Hepatocyte (in vitro differentiated cells): ENCODE data around the gene LIPJ. TPM values are rescaled to one million over a fixed set of nuclear protein-coding genes. Genes with fewer than 3 reads are reported as not detected.

Source experiments
- DNase-seq: peaks from one replicate; pipeline ENCODE4 v3.0.0-alpha.2; 2016; ENCODE audit warnings: low spot score
- H2AFZ ChIP-seq: fragments of 200-600 bp; sonication (generic); 2 replicates; pipeline ENCODE4 v1.6.0; 2016; ENCODE audit warnings: antibody characterized with exemption, mild to moderate bottlenecking
- H3K27ac ChIP-seq: fragments of 200-600 bp; sonication (generic); 2 replicates; pipeline ENCODE4 v1.5.1; 2016; ENCODE audit warnings: mild to moderate bottlenecking
- H3K27me3 ChIP-seq: fragments of 200-600 bp; sonication (generic); 2 replicates; pipeline ENCODE4 v1.6.1; 2016
- H3K36me3 ChIP-seq: fragments of 200-600 bp; sonication (generic); replicated peaks from 2 replicates; pipeline ENCODE4 v1.5.1; 2016; ENCODE audit warnings: low read depth; ENCODE audit not compliant: insufficient read depth
- H3K4me1 ChIP-seq: fragments of 200-600 bp; sonication (generic); 2 replicates; pipeline ENCODE4 v1.5.1; 2016; ENCODE audit warnings: mild to moderate bottlenecking, moderate library complexity; ENCODE audit not compliant: insufficient read depth
- H3K4me2 ChIP-seq: fragments of 200-600 bp; sonication (generic); 2 replicates; pipeline ENCODE4 v1.6.0; 2016
- H3K4me3 ChIP-seq: fragments of 200-600 bp; sonication (generic); 2 replicates; pipeline ENCODE4 v1.5.1; 2016; ENCODE audit warnings: mild to moderate bottlenecking
- H3K79me2 ChIP-seq: fragments of 200-600 bp; sonication (generic); 2 replicates; pipeline ENCODE4 v1.6.0; 2017; ENCODE audit warnings: mild to moderate bottlenecking
- H3K9me2 ChIP-seq: fragments of 200-600 bp; sonication (generic); replicated peaks from 2 replicates; pipeline ENCODE4 v1.6.0; 2017; ENCODE audit warnings: mild to moderate bottlenecking; ENCODE audit not compliant: insufficient read depth
- H3K9me3 ChIP-seq: fragments of 200-600 bp; sonication (generic); 2 replicates; pipeline ENCODE4 v1.5.1; 2016; ENCODE audit warnings: low read depth, mild to moderate bottlenecking
- H4K20me1 ChIP-seq: fragments of 200-600 bp; sonication (generic); 2 replicates; pipeline ENCODE4 v1.6.0; 2016; ENCODE audit warnings: mild to moderate bottlenecking; ENCODE audit not compliant: insufficient read depth, poor library complexity, severe bottlenecking
- CTCF ChIP-seq: fragments of 200-600 bp; sonication (generic); IDR thresholded peaks from 2 replicates; pipeline ENCODE4 v1.5.1; 2016; ENCODE audit warnings: antibody characterized with exemption, mild to moderate bottlenecking; ENCODE audit not compliant: poor library complexity
- EZH2 ChIP-seq: fragments of 200-600 bp; sonication (generic); IDR thresholded peaks from 2 replicates; pipeline ENCODE4 v1.6.1; 2016; ENCODE audit warnings: antibody characterized with exemption, mild to moderate bottlenecking, borderline replicate concordance
- EZH2phosphoT487 ChIP-seq: fragments of 200-600 bp; sonication (generic); IDR thresholded peaks from one replicate; pipeline ENCODE4 v1.6.1; 2018; ENCODE audit warnings: antibody characterized with exemption, mild to moderate bottlenecking, low read depth, moderate library complexity; ENCODE audit not compliant: unreplicated experiment, severe bottlenecking
- WGBS: methylation state at CpG from one replicate; pipeline ENCODE4 v1.1.6; 2016; ENCODE audit warnings: low lambda C conversion rate; ENCODE audit errors: missing lambda C conversion rate; 5-methylcytosine and 5-hydroxymethylcytosine counted together
- polyA plus RNA-seq: library from polyadenylated mRNA; unstranded; fragments of >200 nt; fragmentation: Nextera tagmentation; extraction: Ambion mirVana; gene quantifications from 2 replicates; pipeline ENCODE4 v1.2.1, GENCODE V29; 2016
- total RNA-seq: library from RNA; depleted of rRNA; stranded (reverse); fragments of >200 nt; gene quantifications from 2 replicates; pipeline ENCODE4 v1.2.3, GENCODE V29; 2014

The LIPJ gene
- total and polyA plus RNA-seq, 2 experiments from 2014 or later = 0.17 TPM; not detected in 1

- TF ChIP-seq EZH2phosphoT487 (no peak), CTCF (no peak)
- no peak for DNase-seq
- H4K20me1 ChIP-seq = no peaks in the 10 kb centered on the region
- H3K4me3 ChIP-seq = no peak overlapping the region
- no peak overlapping the region for H3K4me2 ChIP-seq
- H2AFZ ChIP-seq = no peak overlapping the region
- no peaks in the 10 kb centered on the region for H3K9me3 ChIP-seq
- H3K79me2 ChIP-seq = no peaks in the 10 kb centered on the region
- no peaks in the 10 kb centered on the region for H3K27me3 ChIP-seq
- WGBS = 93% methylated on average over 2 of the region's 2 CpGs
- no peak overlapping the region for H3K27ac ChIP-seq
- no peaks in the 10 kb centered on the region for H3K4me1 ChIP-seq
- no peaks in the 10 kb centered on the region for H3K9me2 ChIP-seq
- no peaks in the 10 kb centered on the region for H3K36me3 ChIP-seq
These were observed 28.9 kb upstream of the LIPJ start for GRCh38 chr10:88557658-88558057.

- WGBS = 75% methylated on average over 1 of the region's 1 CpG
- Histone ChIP-seq H3K36me3 (no peaks in the 10 kb centered on the region), H3K4me1 (no peaks in the 10 kb centered on the region), H3K27ac (no peak overlapping the region), H3K4me3 (no peak overlapping the region), H3K9me2 (no peaks in the 10 kb centered on the region), H3K27me3 (no peaks in the 10 kb centered on the region), H3K9me3 (no peaks in the 10 kb centered on the region), H3K79me2 (no peaks in the 10 kb centered on the region), H3K4me2 (no peak overlapping the region), H2AFZ (no peak overlapping the region), H4K20me1 (no peaks in the 10 kb centered on the region)
- no peak for TF ChIP-seq EZH2phosphoT487
- no peak for TF ChIP-seq CTCF
- TF ChIP-seq EZH2 = no peak
- no peak for DNase-seq
These were observed 24.4 kb upstream of the LIPJ start for GRCh38 chr10:88562152-88562551.

- Histone ChIP-seq H3K9me3 (no peaks in the 10 kb centered on the region), H2AFZ (no peak overlapping the region), H3K27me3 (no peaks in the 10 kb centered on the region), H3K4me1 (no peaks in the 10 kb centered on the region), H3K4me2 (no peak overlapping the region), H3K27ac (no peak overlapping the region), H4K20me1 (no peaks in the 10 kb centered on the region), H3K79me2 (no peaks in the 10 kb centered on the region), H3K36me3 (no peaks in the 10 kb centered on the region), H3K9me2 (no peaks in the 10 kb centered on the region), H3K4me3 (no peak overlapping the region)
- 0% methylated on average over 1 of the region's 1 CpG for WGBS
- no peak for TF ChIP-seq EZH2phosphoT487
- TF ChIP-seq CTCF = peak; percentile 63
- TF ChIP-seq EZH2 = no peak
- DNase-seq = peak; percentile 15
These were observed 21.5 kb upstream of the LIPJ start for GRCh38 chr10:88565072-88565471.

- DNase-seq = no peak
- no peaks in the 10 kb centered on the region for H4K20me1 ChIP-seq
- no peak for TF ChIP-seq EZH2
- no peak for TF ChIP-seq CTCF
- TF ChIP-seq EZH2phosphoT487 = no peak
These were observed 4.2 kb upstream of the LIPJ start for GRCh38 chr10:88582411-88582805.

More at GRCh38 chr10:88582411-88582805, 4.2 kb upstream of the LIPJ start:
- no peaks in the 10 kb centered on the region for H3K27me3 ChIP-seq
- H3K4me3 ChIP-seq = peak overlapping the region; percentile 68
- H3K36me3 ChIP-seq = no peaks in the 10 kb centered on the region
- WGBS = 13% methylated on average over 4 of the region's 4 CpGs
- no peaks in the 10 kb centered on the region for H3K9me2 ChIP-seq
- peak overlapping the region; percentile 98 for H3K27ac ChIP-seq
- H3K9me3 ChIP-seq = no peaks in the 10 kb centered on the region
- peak overlapping the region; percentile 94 for H3K4me2 ChIP-seq
- H3K4me1 ChIP-seq = no peaks in the 10 kb centered on the region
- no peaks in the 10 kb centered on the region for H3K79me2 ChIP-seq
- H2AFZ ChIP-seq = peak overlapping the region; percentile 98
